Thymus (tissue), 11 donors: ENCODE data around the gene ANKRD11. TPM values are rescaled to one million over a fixed set of nuclear protein-coding genes. Genes with fewer than 3 reads are reported as not detected.
A peak's percentile ranks its signal among the peaks of the same experiment; 100 is the strongest.
"Not testable (repeated sequence)": the region's sequence is repeated elsewhere in the genome, so short reads cannot be mapped to it uniquely, and the experiment has no call there.

Experiments
- DNase-seq, 9 donors: peaks; one replicate each; pipeline ENCODE4 v3.0.0-alpha.2; 2013; ENCODE audit warnings: low spot score in 9 of 9, low read depth in 6 of 9, missing footprints in 1 of 9
- H3K27ac ChIP-seq, 2 donors: one replicate each; pipeline ENCODE4 v1.5.1; 2013; ENCODE audit warnings: control low read depth in 1 of 2, low read depth in 1 of 2, low read length in 1 of 2, mild to moderate bottlenecking in 1 of 2, moderate library complexity in 1 of 2
- H3K27me3 ChIP-seq, 2 donors: one replicate each; pipeline ENCODE4 v1.5.1; 2013; ENCODE audit warnings: low read length in 1 of 2; ENCODE audit not compliant: control insufficient read depth in 2 of 2, insufficient read depth in 1 of 2
- H3K36me3 ChIP-seq, 2 donors: one replicate each; pipeline ENCODE4 v1.5.1; 2013; ENCODE audit warnings: low read length in 1 of 2, mild to moderate bottlenecking in 1 of 2, moderate library complexity in 1 of 2; ENCODE audit not compliant: control insufficient read depth in 2 of 2, insufficient read depth in 2 of 2
- H3K4me1 ChIP-seq, 2 donors: one replicate each; pipeline ENCODE4 v1.5.1; 2013; ENCODE audit warnings: low read length in 2 of 2; ENCODE audit not compliant: control insufficient read depth in 2 of 2, insufficient read depth in 2 of 2
- H3K4me3 ChIP-seq, 2 donors: one replicate each; pipeline ENCODE4 v1.5.1; 2013; ENCODE audit warnings: low read length in 2 of 2, control low read depth in 1 of 2, mild to moderate bottlenecking in 1 of 2
- H3K9me3 ChIP-seq, 2 donors: one replicate each; pipeline ENCODE4 v1.5.1; 2013; ENCODE audit warnings: low read length in 1 of 2, mild to moderate bottlenecking in 1 of 2; ENCODE audit not compliant: control insufficient read depth in 2 of 2, insufficient read depth in 1 of 2
- WGBS: extraction: QIAGEN DNeasy Blood & Tissue Kit; methylation state at CpG from one replicate; pipeline ENCODE4 v1.1.7; 2013; 5-methylcytosine and 5-hydroxymethylcytosine counted together
- polyA plus RNA-seq: library from polyadenylated mRNA; stranded (reverse); fragments of 200-250 nt; gene quantifications from one replicate; pipeline ENCODE4 v1.2.3, GENCODE V29; 2013
- total RNA-seq: library from RNA; stranded (reverse); fragments of 120-200 nt; gene quantifications from one replicate; pipeline ENCODE4 v1.2.4, GENCODE V29; 2013
- donor health status: healthy.

ANKRD11 gene
- total and polyA plus RNA-seq, 2 donors: 24.8 to 79.5 TPM

GRCh38 chr16:89257757-89258465 lies 232.4 kb downstream of the ANKRD11 start:
- 79% methylated on average over 18 of the region's 18 CpGs for WGBS
- no peaks in the 10 kb centered on the region for H3K36me3 ChIP-seq
- H3K27me3 ChIP-seq: peaks cover 33 to 55% of the 10 kb centered on the region in 2 donors
- H3K27ac ChIP-seq: no peak overlapping the region
- peaks cover 0 to 10% of the 10 kb centered on the region in 2 donors for H3K4me1 ChIP-seq
- peaks cover 0 to 9% of the 10 kb centered on the region in 2 donors for H3K9me3 ChIP-seq
- H3K4me3 ChIP-seq: no peak overlapping the region
- DNase-seq: no peak

- H3K4me1 ChIP-seq: peaks cover 0 to 10% of the 10 kb centered on the region in 2 donors
- no peak for DNase-seq
- WGBS: 3% methylated on average over 44 of the region's 44 CpGs
- H3K36me3 ChIP-seq: no peaks in the 10 kb centered on the region
- peaks cover 0 to 3% of the 10 kb centered on the region in 2 donors for H3K9me3 ChIP-seq
- H3K27me3 ChIP-seq: peaks cover 33 to 55% of the 10 kb centered on the region in 2 donors
- peak overlapping the region in 1 of 2 donors; percentile 32 for H3K4me3 ChIP-seq
- no peak overlapping the region for H3K27ac ChIP-seq
These were observed 233.1 kb downstream of the ANKRD11 start for GRCh38 chr16:89257281-89257731.

- H3K4me1 ChIP-seq: peaks cover 0 to 10% of the 10 kb centered on the region in 2 donors
- WGBS: 7% methylated on average over 57 of the region's 57 CpGs
- peaks cover 33 to 55% of the 10 kb centered on the region in 2 donors for H3K27me3 ChIP-seq
- DNase-seq: peak in 4 of 9 donors; percentile 6 to 46 (median 34)
- H3K4me3 ChIP-seq: peak overlapping the region in 1 of 2 donors; percentile 32
- no peak overlapping the region for H3K27ac ChIP-seq
- no peaks in the 10 kb centered on the region for H3K9me3 ChIP-seq
- no peaks in the 10 kb centered on the region for H3K36me3 ChIP-seq
These were observed 233.6 kb downstream of the ANKRD11 start for GRCh38 chr16:89256651-89257254.

- Histone ChIP-seq H3K4me1 (peaks cover 0 to 10% of the 10 kb centered on the region in 2 donors), H3K27ac (no peak overlapping the region), H3K9me3 (peaks cover 2 to 19% of the 10 kb centered on the region in 2 donors), H3K36me3 (no peaks in the 10 kb centered on the region), H3K4me3 (no peak overlapping the region), H3K27me3 (peaks cover 34 to 55% of the 10 kb centered on the region in 2 donors)
- WGBS: 97% methylated on average over 10 of the region's 10 CpGs
- no peak for DNase-seq
These were observed 236.6 kb downstream of the ANKRD11 start for GRCh38 chr16:89253548-89254287.

- Histone ChIP-seq H3K36me3 (no peaks in the 10 kb centered on the region), H3K27ac (no peak overlapping the region), H3K4me1 (peaks cover 0 to 8% of the 10 kb centered on the region in 2 donors), H3K27me3 (peaks cover 18 to 44% of the 10 kb centered on the region in 2 donors), H3K9me3 (peaks cover 8 to 35% of the 10 kb centered on the region in 2 donors), H3K4me3 (no peak overlapping the region)
- DNase-seq: no peak
- WGBS: 65% methylated on average over 69 of the region's 69 CpGs
These were observed 242.0 kb downstream of the ANKRD11 start for GRCh38 chr16:89248196-89248982.

GRCh38 chr16:89247734-89248075 lies 242.7 kb downstream of the ANKRD11 start:
- 4% methylated on average over 45 of the region's 45 CpGs for WGBS
- not testable (repeated sequence) for H3K4me1 ChIP-seq, H3K27ac ChIP-seq, DNase-seq, H3K36me3 ChIP-seq
- Histone ChIP-seq H3K9me3 (peaks cover 8 to 35% of the 10 kb centered on the region in 2 donors), H3K27me3 (peaks cover 18 to 44% of the 10 kb centered on the region in 2 donors), H3K4me3 (peak overlapping the region in 1 of 2 donors; percentile 39)

GRCh38 chr16:89246903-89247733 lies 243.2 kb downstream of the ANKRD11 start:
- 8% methylated on average over 78 of the region's 78 CpGs for WGBS
- H3K27ac ChIP-seq: no peak overlapping the region

GRCh38 chr16:89246383-89246902 lies 243.9 kb downstream of the ANKRD11 start:
- DNase-seq: no peak
- H3K4me3 ChIP-seq: no peak overlapping the region
- no peaks in the 10 kb centered on the region for H3K36me3 ChIP-seq
- H3K27ac ChIP-seq: no peak overlapping the region
- peaks cover 4 to 13% of the 10 kb centered on the region in 2 donors for H3K4me1 ChIP-seq
- 78% methylated on average over 13 of the region's 13 CpGs for WGBS
- H3K9me3 ChIP-seq: peaks cover 8 to 35% of the 10 kb centered on the region in 2 donors
- H3K27me3 ChIP-seq: peaks cover 18 to 44% of the 10 kb centered on the region in 2 donors

More at GRCh38 chr16:89246903-89247733, 243.2 kb downstream of the ANKRD11 start:
- peaks cover 8 to 35% of the 10 kb centered on the region in 2 donors for H3K9me3 ChIP-seq
- peak overlapping the region in 1 of 2 donors; percentile 39 for H3K4me3 ChIP-seq
- peaks cover 0 to 8% of the 10 kb centered on the region in 2 donors for H3K4me1 ChIP-seq
- H3K27me3 ChIP-seq: peaks cover 18 to 44% of the 10 kb centered on the region in 2 donors
- DNase-seq: peak in 8 of 9 donors; percentile 11 to 68 (median 42)
- H3K36me3 ChIP-seq: no peaks in the 10 kb centered on the region
